ENCODE measurements around the gene MRPL1. TPM values are rescaled to one million over a fixed set of nuclear protein-coding genes. Genes with fewer than 3 reads are reported as not detected.

Gene MRPL1
- total RNA-seq, 1 donor = 23.2 TPM

GRCh38 chr4:77903186-77903585 is 40.6 kb downstream of the MRPL1 start:
- no peak for TF ChIP-seq CTCF (IDR thresholded peaks at IDR 0.05; ENCODE audit: extremely low read depth, low read depth, low read length)
- no peak for DNase-seq (ENCODE audit: insufficient read length, low spot score, missing footprints)
- no peak overlapping the region for H3K27ac ChIP-seq (ENCODE audit: low read depth, low read length)

GRCh38 chr4:77905651-77906263 is 43.1 kb downstream of the MRPL1 start:
- Histone ChIP-seq H3K27me3 (ENCODE audit: insufficient read depth, low read length) (no peaks in the 10 kb centered on the region), H3K4me3 (ENCODE audit: insufficient read depth, low read length) (no peak overlapping the region), H3K36me3 (ENCODE audit: insufficient read depth, low read length) (no peaks in the 10 kb centered on the region), H3K4me1 (ENCODE audit: insufficient read depth, low read length) (no peaks in the 10 kb centered on the region), H3K27ac (ENCODE audit: low read depth, low read length) (no peak overlapping the region), H2AFZ (ENCODE audit: low read length) (no peak overlapping the region), H3K79me2 (ENCODE audit: insufficient read depth, low read length) (no peaks in the 10 kb centered on the region), H4K20me1 (ENCODE audit: insufficient read depth, low read length) (no peaks in the 10 kb centered on the region), H3K4me2 (ENCODE audit: insufficient read depth, low read length) (no peak overlapping the region), H3K9me3 (ENCODE audit: low read depth, low read length) (no peaks in the 10 kb centered on the region)
- no peak for TF ChIP-seq CTCF (IDR thresholded peaks at IDR 0.05; ENCODE audit: extremely low read depth, low read depth, low read length)
- no peak for DNase-seq (ENCODE audit: insufficient read length, low spot score, missing footprints)

More at GRCh38 chr4:77903186-77903585, 40.6 kb downstream of the MRPL1 start:
- no peak overlapping the region for H3K4me2 ChIP-seq (ENCODE audit: insufficient read depth, low read length)
- no peaks in the 10 kb centered on the region for H3K36me3 ChIP-seq (ENCODE audit: insufficient read depth, low read length)
- no peak overlapping the region for H3K4me3 ChIP-seq (ENCODE audit: insufficient read depth, low read length)
- H3K9me3 ChIP-seq (ENCODE audit: low read depth, low read length) = no peaks in the 10 kb centered on the region
- no peaks in the 10 kb centered on the region for H3K4me1 ChIP-seq (ENCODE audit: insufficient read depth, low read length)
- H3K79me2 ChIP-seq (ENCODE audit: insufficient read depth, low read length) = no peaks in the 10 kb centered on the region
- no peak overlapping the region for H2AFZ ChIP-seq (ENCODE audit: low read length)
- H4K20me1 ChIP-seq (ENCODE audit: insufficient read depth, low read length) = no peaks in the 10 kb centered on the region
- H3K27me3 ChIP-seq (ENCODE audit: insufficient read depth, low read length) = no peaks in the 10 kb centered on the region

GRCh38 chr4:77910676-77911075 is 48.0 kb downstream of the MRPL1 start:
- Histone ChIP-seq H3K36me3 (ENCODE audit: insufficient read depth, low read length) (no peaks in the 10 kb centered on the region), H3K79me2 (ENCODE audit: insufficient read depth, low read length) (no peaks in the 10 kb centered on the region), H3K27ac (ENCODE audit: low read depth, low read length) (no peak overlapping the region), H3K27me3 (ENCODE audit: insufficient read depth, low read length) (no peaks in the 10 kb centered on the region), H3K4me3 (ENCODE audit: insufficient read depth, low read length) (no peak overlapping the region), H3K4me2 (ENCODE audit: insufficient read depth, low read length) (no peak overlapping the region), H3K4me1 (ENCODE audit: insufficient read depth, low read length) (no peaks in the 10 kb centered on the region), H4K20me1 (ENCODE audit: insufficient read depth, low read length) (no peaks in the 10 kb centered on the region), H3K9me3 (ENCODE audit: low read depth, low read length) (no peaks in the 10 kb centered on the region), H2AFZ (ENCODE audit: low read length) (no peak overlapping the region)
- TF ChIP-seq CTCF (IDR thresholded peaks at IDR 0.05; ENCODE audit: extremely low read depth, low read depth, low read length) = no peak
- DNase-seq (ENCODE audit: insufficient read length, low spot score, missing footprints) = no peak

- no peak overlapping the region for H3K4me2 ChIP-seq (ENCODE audit: insufficient read depth, low read length)
- H3K4me3 ChIP-seq (ENCODE audit: insufficient read depth, low read length) = no peak overlapping the region
- no peak overlapping the region for H2AFZ ChIP-seq (ENCODE audit: low read length)
- no peaks in the 10 kb centered on the region for H3K4me1 ChIP-seq (ENCODE audit: insufficient read depth, low read length)
- no peaks in the 10 kb centered on the region for H3K9me3 ChIP-seq (ENCODE audit: low read depth, low read length)
- H3K79me2 ChIP-seq (ENCODE audit: insufficient read depth, low read length) = no peaks in the 10 kb centered on the region
- H4K20me1 ChIP-seq (ENCODE audit: insufficient read depth, low read length) = no peaks in the 10 kb centered on the region
- no peaks in the 10 kb centered on the region for H3K36me3 ChIP-seq (ENCODE audit: insufficient read depth, low read length)
- no peaks in the 10 kb centered on the region for H3K27me3 ChIP-seq (ENCODE audit: insufficient read depth, low read length)
- no peak for DNase-seq (ENCODE audit: insufficient read length, low spot score, missing footprints)
- no peak for TF ChIP-seq CTCF (IDR thresholded peaks at IDR 0.05; ENCODE audit: extremely low read depth, low read depth, low read length)
- H3K27ac ChIP-seq (ENCODE audit: low read depth, low read length) = no peak overlapping the region
Measured at GRCh38 chr4:77911091-77911490, 48.5 kb downstream of the MRPL1 start.

Data from osteoblast (primary cell).